HCT116 (cell line): ENCODE data around the gene RASL10B.

Experiments used
- CEBPB ChIP-seq: IDR thresholded peaks from 2 replicates; pipeline ENCODE4 v1.6.1; 2012; ENCODE audit warnings: low read depth
- ELF1 ChIP-seq: IDR thresholded peaks from 2 replicates; pipeline ENCODE4 v1.6.1; 2012; ENCODE audit warnings: low read depth, borderline replicate concordance
- EZH2 ChIP-seq: fragments of 200-600 bp; sonication (generic); IDR thresholded peaks from 2 replicates; pipeline ENCODE4 v1.6.1; 2017; ENCODE audit warnings: antibody characterized with exemption, mixed run types
- EZH2phosphoT487 ChIP-seq: fragments of 200-600 bp; IDR thresholded peaks from 2 replicates; pipeline ENCODE4 v1.6.1; 2018; ENCODE audit warnings: antibody characterized with exemption, borderline replicate concordance
- POLR2A ChIP-seq: IDR thresholded peaks from 2 replicates; pipeline ENCODE4 v1.7.0; 2011; ENCODE audit warnings: borderline replicate concordance; ENCODE audit not compliant: insufficient read depth, insufficient read length; ENCODE audit errors: extremely low read depth
- POLR2AphosphoS5 ChIP-seq: IDR thresholded peaks from 2 replicates; pipeline ENCODE4 v1.6.1; 2011; ENCODE audit warnings: mild to moderate bottlenecking, low read depth, low read length, moderate library complexity
- SRF ChIP-seq: IDR thresholded peaks from 2 replicates; pipeline ENCODE4 v1.6.1; 2012; ENCODE audit warnings: low read depth
- TF ChIP-seq, protein P1 (sequence below), 3 experiments: fragments of 200-600 bp in 1 of 3; sonication (generic) in 1 of 3; IDR thresholded peaks in 2 of 3; conservative IDR thresholded peaks in 1 of 3; 2 replicates each; pipeline ENCODE4 v1.5.1; 2012 to 2017; ENCODE audit warnings: low read depth in 2 of 3, low read length in 2 of 3, antibody characterized with exemption in 1 of 3, borderline replicate concordance in 1 of 3, control low read depth in 1 of 3, mild to moderate bottlenecking in 1 of 3, mixed read lengths in 1 of 3, mixed run types in 1 of 3, moderate library complexity in 1 of 3; ENCODE audit not compliant: insufficient read depth in 1 of 3
- TF ChIP-seq, protein P2 (sequence below): IDR thresholded peaks from 2 replicates; pipeline ENCODE4 v1.6.1; 2012
- TF ChIP-seq, protein P3 (sequence below): IDR thresholded peaks from 2 replicates; pipeline ENCODE4 v1.6.1; 2011; ENCODE audit warnings: mild to moderate bottlenecking, low read length, moderate library complexity; ENCODE audit not compliant: insufficient replicate concordance; ENCODE audit errors: extremely low read depth

DNA sequence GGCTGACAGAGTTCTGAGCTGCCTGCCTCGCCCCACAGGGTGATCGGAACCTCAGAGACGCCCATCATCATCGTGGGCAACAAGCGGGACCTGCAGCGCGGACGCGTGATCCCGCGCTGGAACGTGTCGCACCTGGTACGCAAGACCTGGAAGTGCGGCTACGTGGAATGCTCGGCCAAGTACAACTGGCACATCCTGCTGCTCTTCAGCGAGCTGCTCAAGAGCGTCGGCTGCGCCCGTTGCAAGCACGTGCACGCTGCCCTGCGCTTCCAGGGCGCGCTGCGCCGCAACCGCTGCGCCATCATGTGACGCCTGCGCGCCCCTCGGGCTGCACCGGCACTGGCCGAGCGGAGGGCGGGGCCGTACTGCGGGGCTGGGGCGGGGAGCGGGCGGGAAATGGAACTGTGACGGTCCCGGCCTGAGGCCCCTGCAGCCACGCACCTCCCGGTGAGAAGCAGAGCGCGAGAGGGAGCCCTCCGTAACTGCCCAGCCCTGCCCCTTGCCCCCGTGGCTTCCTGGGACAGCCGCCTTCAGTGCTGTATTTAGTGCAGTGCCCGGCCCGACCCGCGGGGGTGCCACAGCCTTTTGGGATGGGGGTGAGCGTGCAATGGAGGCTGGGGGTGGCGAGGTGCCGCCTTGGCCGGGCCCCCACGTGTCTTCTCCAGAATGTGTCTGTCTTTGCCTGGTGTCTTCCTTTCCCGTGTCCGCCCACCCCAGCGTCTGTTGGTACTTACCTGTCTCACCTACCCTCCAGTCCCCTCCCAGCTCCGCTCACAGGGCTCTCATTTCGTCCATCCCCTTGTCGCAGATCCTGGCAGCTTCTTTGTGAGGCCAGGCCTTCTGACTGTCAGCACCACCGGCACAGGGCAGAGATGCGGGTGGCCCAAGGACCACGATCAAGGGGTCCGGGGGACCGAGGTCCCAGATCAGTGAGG is 9.8 kb downstream of the RASL10B start:
- TF ChIP-seq POLR2AphosphoS5, result no peak
- no peak for TF ChIP-seq EZH2
- no peak for TF ChIP-seq ELF1
- TF ChIP-seq SRF, result no peak
- TF ChIP-seq, protein P1, sequence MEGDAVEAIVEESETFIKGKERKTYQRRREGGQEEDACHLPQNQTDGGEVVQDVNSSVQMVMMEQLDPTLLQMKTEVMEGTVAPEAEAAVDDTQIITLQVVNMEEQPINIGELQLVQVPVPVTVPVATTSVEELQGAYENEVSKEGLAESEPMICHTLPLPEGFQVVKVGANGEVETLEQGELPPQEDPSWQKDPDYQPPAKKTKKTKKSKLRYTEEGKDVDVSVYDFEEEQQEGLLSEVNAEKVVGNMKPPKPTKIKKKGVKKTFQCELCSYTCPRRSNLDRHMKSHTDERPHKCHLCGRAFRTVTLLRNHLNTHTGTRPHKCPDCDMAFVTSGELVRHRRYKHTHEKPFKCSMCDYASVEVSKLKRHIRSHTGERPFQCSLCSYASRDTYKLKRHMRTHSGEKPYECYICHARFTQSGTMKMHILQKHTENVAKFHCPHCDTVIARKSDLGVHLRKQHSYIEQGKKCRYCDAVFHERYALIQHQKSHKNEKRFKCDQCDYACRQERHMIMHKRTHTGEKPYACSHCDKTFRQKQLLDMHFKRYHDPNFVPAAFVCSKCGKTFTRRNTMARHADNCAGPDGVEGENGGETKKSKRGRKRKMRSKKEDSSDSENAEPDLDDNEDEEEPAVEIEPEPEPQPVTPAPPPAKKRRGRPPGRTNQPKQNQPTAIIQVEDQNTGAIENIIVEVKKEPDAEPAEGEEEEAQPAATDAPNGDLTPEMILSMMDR (IDR thresholded peaks at IDR 0.05 in 2 of 3, conservative IDR thresholded peaks at IDR 0.05 in 1 of 3; ENCODE audit: borderline replicate concordance in 1 of 3, insufficient read depth in 1 of 3, low read depth in 2 of 3, low read length in 2 of 3), result 0 out of 6 replicates have a peak, but pooled peaks of 1 of the 3 experiments have one; percentile 4
- no peak for TF ChIP-seq POLR2A
- TF ChIP-seq, protein P2, sequence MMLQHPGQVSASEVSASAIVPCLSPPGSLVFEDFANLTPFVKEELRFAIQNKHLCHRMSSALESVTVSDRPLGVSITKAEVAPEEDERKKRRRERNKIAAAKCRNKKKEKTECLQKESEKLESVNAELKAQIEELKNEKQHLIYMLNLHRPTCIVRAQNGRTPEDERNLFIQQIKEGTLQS, result no peak
- TF ChIP-seq CEBPB, result no peak
- TF ChIP-seq, protein P3, sequence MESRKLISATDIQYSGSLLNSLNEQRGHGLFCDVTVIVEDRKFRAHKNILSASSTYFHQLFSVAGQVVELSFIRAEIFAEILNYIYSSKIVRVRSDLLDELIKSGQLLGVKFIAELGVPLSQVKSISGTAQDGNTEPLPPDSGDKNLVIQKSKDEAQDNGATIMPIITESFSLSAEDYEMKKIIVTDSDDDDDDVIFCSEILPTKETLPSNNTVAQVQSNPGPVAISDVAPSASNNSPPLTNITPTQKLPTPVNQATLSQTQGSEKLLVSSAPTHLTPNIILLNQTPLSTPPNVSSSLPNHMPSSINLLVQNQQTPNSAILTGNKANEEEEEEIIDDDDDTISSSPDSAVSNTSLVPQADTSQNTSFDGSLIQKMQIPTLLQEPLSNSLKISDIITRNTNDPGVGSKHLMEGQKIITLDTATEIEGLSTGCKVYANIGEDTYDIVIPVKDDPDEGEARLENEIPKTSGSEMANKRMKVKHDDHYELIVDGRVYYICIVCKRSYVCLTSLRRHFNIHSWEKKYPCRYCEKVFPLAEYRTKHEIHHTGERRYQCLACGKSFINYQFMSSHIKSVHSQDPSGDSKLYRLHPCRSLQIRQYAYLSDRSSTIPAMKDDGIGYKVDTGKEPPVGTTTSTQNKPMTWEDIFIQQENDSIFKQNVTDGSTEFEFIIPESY, result no peak
- TF ChIP-seq EZH2phosphoT487, result no peak
